ENCODE results near the gene LPIN1. TPM values are rescaled to one million over a fixed set of nuclear protein-coding genes. Genes with fewer than 3 reads are reported as not detected.
A peak's percentile ranks its signal among the peaks of the same experiment; 100 is the strongest.

The LPIN1 gene
- total RNA-seq, 1 experiment from 2014 or later = 43.1 TPM

DNA sequence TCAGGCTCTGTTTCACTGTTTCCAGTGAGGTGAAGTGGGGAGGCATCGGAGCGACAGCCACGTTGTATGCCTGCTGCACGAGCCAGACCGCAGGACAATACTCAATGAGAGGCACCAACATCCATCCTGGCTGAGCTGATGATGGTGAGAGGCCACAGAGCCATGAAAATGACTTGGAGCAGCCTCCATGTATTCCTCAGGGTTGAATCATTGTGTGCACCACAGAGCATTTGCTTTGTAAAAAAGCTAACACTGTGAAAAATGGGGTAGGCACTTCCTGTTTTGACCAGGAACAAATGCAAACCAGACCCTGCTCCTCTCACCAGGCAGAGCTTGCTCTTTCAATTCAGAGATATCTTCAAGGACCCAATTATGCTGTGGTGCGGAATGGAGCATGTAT is 87.2 kb downstream of the LPIN1 start:
- BruUV-seq (replicated peaks) = no TSS peak
- H3K79me2 ChIP-seq (ENCODE audit: low read depth) = no peaks in the 10 kb centered on the region
- peaks cover 13% of the 10 kb centered on the region for H3K9me3 ChIP-seq (ENCODE audit: insufficient read depth, low read depth)
- H3K4me3 ChIP-seq = no peak overlapping the region
- no peak overlapping the region for H2AFZ ChIP-seq
- no peaks in the 10 kb centered on the region for H3K27me3 ChIP-seq (ENCODE audit: insufficient read depth, low read depth)
- peaks cover 30% of the 10 kb centered on the region for H3F3A ChIP-seq (ENCODE audit: insufficient read depth, low read depth)
- CTCF ChIA-PET = no interaction called here
- intact Hi-C loops (cut with micrococcal nuclease; ENCODE audit: unreplicated experiment) = loop anchor here (10.0 kb wide), 2 partner anchors 321 to 721 kb away; no protein-coding TSS in a partner anchor
- POLR2A ChIA-PET (ENCODE audit: unreplicated experiment) = no interaction called here
- no peaks in the 10 kb centered on the region for H4K20me1 ChIP-seq (ENCODE audit: insufficient read depth)
- no peaks in the 10 kb centered on the region for H3K9me2 ChIP-seq (ENCODE audit: insufficient read depth)
- no peak for DNase-seq
- no peak overlapping the region for H3K4me2 ChIP-seq
- TF ChIP-seq CTCF (conservative IDR thresholded peaks at IDR 0.05) (no peak), EZH2 (IDR thresholded peaks at IDR 0.05; ENCODE audit: low read depth) (no peak)
- H3K4me1 ChIP-seq (replicated peaks; ENCODE audit: insufficient read depth) = peaks cover 30% of the 10 kb centered on the region
- no peaks in the 10 kb centered on the region for H3K36me3 ChIP-seq (ENCODE audit: low read depth)
- no peak overlapping the region for H3K27ac ChIP-seq

DNA sequence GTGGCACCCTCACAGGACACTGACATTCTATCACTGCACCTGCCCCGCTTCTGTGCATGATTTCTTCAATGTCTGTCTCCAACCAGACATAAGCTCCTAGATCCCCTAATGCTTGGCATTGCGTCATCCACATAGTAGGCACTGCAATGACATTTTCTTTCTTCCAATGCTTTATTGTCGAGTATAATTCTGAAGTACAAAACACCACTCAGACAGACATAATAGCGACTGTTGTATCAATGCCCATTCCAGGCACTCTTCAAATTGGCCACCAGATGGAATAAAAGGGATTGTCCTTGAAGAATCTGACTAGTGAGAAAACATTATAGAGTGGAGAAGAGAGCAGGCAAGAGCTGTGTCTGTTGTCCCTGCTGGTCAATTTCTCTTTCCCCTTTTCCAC is 89.0 kb downstream of the LPIN1 start:
- Histone ChIP-seq H2AFZ (no peak overlapping the region), H3K4me2 (no peak overlapping the region), H3K4me1 (replicated peaks; ENCODE audit: insufficient read depth) (peaks cover 17% of the 10 kb centered on the region), H3K79me2 (ENCODE audit: low read depth) (no peaks in the 10 kb centered on the region), H3K27ac (no peak overlapping the region), H3K9me3 (ENCODE audit: insufficient read depth, low read depth) (peaks cover 13% of the 10 kb centered on the region), H3K36me3 (ENCODE audit: low read depth) (no peaks in the 10 kb centered on the region), H3K9me2 (ENCODE audit: insufficient read depth) (no peaks in the 10 kb centered on the region), H3K27me3 (ENCODE audit: insufficient read depth, low read depth) (no peaks in the 10 kb centered on the region), H3F3A (ENCODE audit: insufficient read depth, low read depth) (peaks cover 16% of the 10 kb centered on the region), H4K20me1 (ENCODE audit: insufficient read depth) (no peaks in the 10 kb centered on the region), H3K4me3 (no peak overlapping the region)
- intact Hi-C loops (cut with micrococcal nuclease; ENCODE audit: unreplicated experiment) = loop anchor here (10.0 kb wide), 2 partner anchors 319 to 719 kb away; no protein-coding TSS in a partner anchor
- CTCF ChIA-PET = no interaction called here
- no TSS peak for BruUV-seq (replicated peaks)
- no peak for DNase-seq
- POLR2A ChIA-PET (ENCODE audit: unreplicated experiment) = no interaction called here
- TF ChIP-seq EZH2 (IDR thresholded peaks at IDR 0.05; ENCODE audit: low read depth) (no peak), CTCF (conservative IDR thresholded peaks at IDR 0.05) (peak; percentile 21; the same call in 1 of the 2 replicates)

DNA sequence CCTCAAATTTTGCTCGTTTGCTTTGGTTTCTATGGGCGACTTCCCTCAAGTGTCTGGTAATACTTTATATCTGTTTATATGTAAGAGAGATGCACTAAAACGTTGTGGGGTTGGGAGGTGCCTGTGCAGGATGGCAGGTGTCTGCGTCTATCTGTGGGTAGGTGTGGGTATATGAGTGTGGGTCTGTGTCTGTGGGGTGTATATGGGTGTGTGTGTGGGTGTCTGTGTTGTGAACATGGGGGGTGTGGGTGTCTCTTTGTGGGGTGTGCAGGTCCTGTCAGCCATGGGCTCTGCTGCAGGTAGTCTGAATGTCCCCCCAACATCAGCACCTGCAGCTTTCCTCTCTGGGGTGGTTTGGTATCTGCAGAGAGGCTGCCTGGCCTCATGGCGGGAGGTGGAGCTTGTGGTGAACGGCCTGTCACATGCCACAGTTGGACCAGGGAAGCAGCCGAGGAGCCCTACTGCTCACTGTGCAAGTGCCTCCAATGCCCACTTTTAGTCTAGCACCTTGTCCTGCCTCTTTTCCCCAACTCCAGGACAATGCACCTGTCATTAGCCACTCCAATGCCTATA is 90.3 kb downstream of the LPIN1 start:
- POLR2A ChIA-PET (ENCODE audit: unreplicated experiment) = no interaction called here
- Histone ChIP-seq H3K27me3 (ENCODE audit: insufficient read depth, low read depth) (no peaks in the 10 kb centered on the region), H3K27ac (no peak overlapping the region), H3K79me2 (ENCODE audit: low read depth) (no peaks in the 10 kb centered on the region), H3K4me3 (no peak overlapping the region), H4K20me1 (ENCODE audit: insufficient read depth) (no peaks in the 10 kb centered on the region), H3K9me2 (ENCODE audit: insufficient read depth) (no peaks in the 10 kb centered on the region), H3F3A (ENCODE audit: insufficient read depth, low read depth) (peaks cover 2% of the 10 kb centered on the region), H3K4me2 (no peak overlapping the region), H3K4me1 (replicated peaks; ENCODE audit: insufficient read depth) (peaks cover 3% of the 10 kb centered on the region; the same call in 1 of the 2 replicates), H3K36me3 (ENCODE audit: low read depth) (no peaks in the 10 kb centered on the region), H3K9me3 (ENCODE audit: insufficient read depth, low read depth) (peaks cover 12% of the 10 kb centered on the region), H2AFZ (no peak overlapping the region)
- intact Hi-C loops (cut with micrococcal nuclease; ENCODE audit: unreplicated experiment) = loop anchor here (10.0 kb wide), 2 partner anchors 318 to 718 kb away; no protein-coding TSS in a partner anchor
- no peak for DNase-seq
- TF ChIP-seq EZH2 (IDR thresholded peaks at IDR 0.05; ENCODE audit: low read depth) (no peak), CTCF (conservative IDR thresholded peaks at IDR 0.05) (no peak)
- CTCF ChIA-PET = no interaction called here
- no TSS peak for BruUV-seq (replicated peaks)

All from PC-9 (cell line).